GM12878 (cell line): ENCODE measurements around the gene MT3. TPM values are rescaled to one million over a fixed set of nuclear protein-coding genes. Genes with fewer than 3 reads are reported as not detected.

Experiments used
- BACH1 ChIP-seq: fragments of 450-650 bp; IDR thresholded peaks from 2 replicates; pipeline ENCODE4 v1.6.1; 2017; ENCODE audit warnings: mild to moderate bottlenecking, borderline replicate concordance
- BCLAF1 ChIP-seq: fragments of 450-650 bp; IDR thresholded peaks from 2 replicates; pipeline ENCODE4 v1.6.1; 2017; ENCODE audit warnings: antibody characterized with exemption, mild to moderate bottlenecking, moderate library complexity
- BHLHE40 ChIP-seq, 2 experiments: fragments of 450-650 bp in 1 of 2; IDR thresholded peaks; 2 replicates each; pipeline ENCODE4 v1.6.1; 2011 to 2017; ENCODE audit warnings: low read depth in 2 of 2, borderline replicate concordance in 1 of 2, improper control_type of control experiment in 1 of 2, low read length in 1 of 2, mild to moderate bottlenecking in 1 of 2
- CHD1 ChIP-seq: IDR thresholded peaks from 2 replicates; pipeline ENCODE4 v1.6.1; 2012; ENCODE audit warnings: low read depth, low read length, improper control_type of control experiment
- CHD4 ChIP-seq: fragments of 200-600 bp; sonication (generic); IDR thresholded peaks from 2 replicates; pipeline ENCODE4 v1.6.1; 2016; ENCODE audit warnings: mild to moderate bottlenecking
- EED ChIP-seq: sonication (generic); IDR thresholded peaks from 2 replicates; pipeline ENCODE4 v1.6.1; 2016; ENCODE audit warnings: antibody characterized with exemption, low read depth
- GABPA ChIP-seq: IDR thresholded peaks from 2 replicates; pipeline ENCODE4 v1.6.1; 2014; ENCODE audit warnings: antibody characterized with exemption, low read depth, mild to moderate bottlenecking, inconsistent platforms
- HDGF ChIP-seq: fragments of 450-650 bp; IDR thresholded peaks from 2 replicates; pipeline ENCODE4 v1.6.1; 2016; ENCODE audit warnings: antibody characterized with exemption
- MTA3 ChIP-seq: IDR thresholded peaks from 2 replicates; pipeline ENCODE4 v1.6.1; 2012; ENCODE audit warnings: low read length, inconsistent platforms, borderline replicate concordance
- NFIC ChIP-seq: IDR thresholded peaks from 2 replicates; pipeline ENCODE4 v1.6.1; 2012; ENCODE audit warnings: low read depth, mild to moderate bottlenecking, inconsistent platforms, low read length, moderate library complexity
- NRF1 ChIP-seq: conservative IDR thresholded peaks from 2 replicates; pipeline ENCODE4 v1.6.1; 2011; ENCODE audit warnings: mild to moderate bottlenecking, low read depth, low read length, improper control_type of control experiment
- PKNOX1 ChIP-seq: fragments of 450-650 bp; IDR thresholded peaks from 2 replicates; pipeline ENCODE4 v1.6.1; 2016; ENCODE audit warnings: mild to moderate bottlenecking
- POLR2AphosphoS5 ChIP-seq: IDR thresholded peaks from 2 replicates; pipeline ENCODE4 v1.6.1; 2011; ENCODE audit warnings: mild to moderate bottlenecking, low read length, inconsistent platforms
- SMAD5 ChIP-seq: IDR thresholded peaks from 2 replicates; pipeline ENCODE4 v1.6.1; 2016; ENCODE audit warnings: antibody characterized with exemption, low read depth
- SMC3 ChIP-seq: IDR thresholded peaks from 2 replicates; pipeline ENCODE4 v1.6.1; 2011; ENCODE audit warnings: low read length, improper control_type of control experiment, borderline replicate concordance
- TAF1 ChIP-seq: IDR thresholded peaks from 2 replicates; pipeline ENCODE4 v1.6.1; 2011; ENCODE audit warnings: mild to moderate bottlenecking, low read depth, low read length, borderline replicate concordance
- ZNF274 ChIP-seq: IDR thresholded peaks from one replicate; pipeline ENCODE4 v1.8.0; 2011; ENCODE audit not compliant: insufficient read length, insufficient read depth
- polyA plus RNA-seq, 11 experiments: library from polyadenylated mRNA; depleted of rRNA in 4 of 11; unstranded in 6 of 11; stranded (reverse) in 5 of 11; fragments of >200 nt; fragmentation: Nextera tagmentation in 4 of 11; fragmentation: Illumina TruSeq in 1 of 11; extraction: Ambion mirVana in 4 of 11; extraction: Trizol in 1 of 11; gene quantifications; 1 replicate in 1 of 11; 2 replicates in 10 of 11; pipeline versions ENCODE4 v1.2.1 to v1.2.3, GENCODE V29; 2011 to 2016; ENCODE audit warnings: inconsistent platforms in 2 of 11, missing spikeins in 2 of 11, low read depth in 1 of 11
- total RNA-seq, 4 experiments: library from RNA; depleted of rRNA in 3 of 4; stranded (reverse); fragments of >200 nt in 3 of 4; fragmentation: Illumina TruSeq in 1 of 4; extraction: Trizol in 1 of 4; gene quantifications; 2 replicates each; pipeline versions ENCODE4 v1.2.1 to v1.2.3, GENCODE V29; 2013 to 2021
- TF ChIP-seq, protein P1 (sequence below): fragments of 150-350 bp; IDR thresholded peaks from 2 replicates; pipeline ENCODE4 v1.6.1; 2016; ENCODE audit warnings: low read depth, low read length
- TF ChIP-seq, protein P2 (sequence below): fragments of 450-650 bp; IDR thresholded peaks from 2 replicates; pipeline ENCODE4 v1.6.1; 2017; ENCODE audit warnings: mild to moderate bottlenecking, moderate library complexity

The MT3 gene
- total and polyA plus RNA-seq, 10 of the 15 experiments (the other 5 are each of a cell fraction or from before 2014, with no cell fraction given) = 0.41 TPM; not detected in 9

- TF ChIP-seq BHLHE40 (IDR thresholded peaks at IDR 0.05; ENCODE audit: borderline replicate concordance in 1 of 2, low read depth in 2 of 2, low read length in 1 of 2) (peak; percentile 20 to 53; a peak in 2 of 4 replicates), BACH1 (peak; percentile 55; the same call in 1 of the 2 replicates), BCLAF1 (no peak), CHD4 (no peak), CHD1 (no peak), TAF1 (0 out of 2 replicates have a peak, but pooled peaks have one; percentile 15), SMAD5 (no peak), SMC3 (0 out of 2 replicates have a peak, but pooled peaks have one; percentile 12), EED (peak; percentile 51), GABPA (peak; percentile 45; the same call in 1 of the 2 replicates), PKNOX1 (peak; percentile 72), MTA3 (peak; percentile 45; the same call in 1 of the 2 replicates), ZNF274 (no peak), NRF1 (no peak), HDGF (peak; percentile 64; the same call in 1 of the 2 replicates), NFIC (0 out of 2 replicates have a peak, but pooled peaks have one; percentile 38), POLR2AphosphoS5 (0 out of 2 replicates have a peak, but pooled peaks have one; percentile 10)
- TF ChIP-seq, protein P1, sequence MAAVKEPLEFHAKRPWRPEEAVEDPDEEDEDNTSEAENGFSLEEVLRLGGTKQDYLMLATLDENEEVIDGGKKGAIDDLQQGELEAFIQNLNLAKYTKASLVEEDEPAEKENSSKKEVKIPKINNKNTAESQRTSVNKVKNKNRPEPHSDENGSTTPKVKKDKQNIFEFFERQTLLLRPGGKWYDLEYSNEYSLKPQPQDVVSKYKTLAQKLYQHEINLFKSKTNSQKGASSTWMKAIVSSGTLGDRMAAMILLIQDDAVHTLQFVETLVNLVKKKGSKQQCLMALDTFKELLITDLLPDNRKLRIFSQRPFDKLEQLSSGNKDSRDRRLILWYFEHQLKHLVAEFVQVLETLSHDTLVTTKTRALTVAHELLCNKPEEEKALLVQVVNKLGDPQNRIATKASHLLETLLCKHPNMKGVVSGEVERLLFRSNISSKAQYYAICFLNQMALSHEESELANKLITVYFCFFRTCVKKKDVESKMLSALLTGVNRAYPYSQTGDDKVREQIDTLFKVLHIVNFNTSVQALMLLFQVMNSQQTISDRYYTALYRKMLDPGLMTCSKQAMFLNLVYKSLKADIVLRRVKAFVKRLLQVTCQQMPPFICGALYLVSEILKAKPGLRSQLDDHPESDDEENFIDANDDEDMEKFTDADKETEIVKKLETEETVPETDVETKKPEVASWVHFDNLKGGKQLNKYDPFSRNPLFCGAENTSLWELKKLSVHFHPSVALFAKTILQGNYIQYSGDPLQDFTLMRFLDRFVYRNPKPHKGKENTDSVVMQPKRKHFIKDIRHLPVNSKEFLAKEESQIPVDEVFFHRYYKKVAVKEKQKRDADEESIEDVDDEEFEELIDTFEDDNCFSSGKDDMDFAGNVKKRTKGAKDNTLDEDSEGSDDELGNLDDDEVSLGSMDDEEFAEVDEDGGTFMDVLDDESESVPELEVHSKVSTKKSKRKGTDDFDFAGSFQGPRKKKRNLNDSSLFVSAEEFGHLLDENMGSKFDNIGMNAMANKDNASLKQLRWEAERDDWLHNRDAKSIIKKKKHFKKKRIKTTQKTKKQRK = no peak
- TF ChIP-seq, protein P2, sequence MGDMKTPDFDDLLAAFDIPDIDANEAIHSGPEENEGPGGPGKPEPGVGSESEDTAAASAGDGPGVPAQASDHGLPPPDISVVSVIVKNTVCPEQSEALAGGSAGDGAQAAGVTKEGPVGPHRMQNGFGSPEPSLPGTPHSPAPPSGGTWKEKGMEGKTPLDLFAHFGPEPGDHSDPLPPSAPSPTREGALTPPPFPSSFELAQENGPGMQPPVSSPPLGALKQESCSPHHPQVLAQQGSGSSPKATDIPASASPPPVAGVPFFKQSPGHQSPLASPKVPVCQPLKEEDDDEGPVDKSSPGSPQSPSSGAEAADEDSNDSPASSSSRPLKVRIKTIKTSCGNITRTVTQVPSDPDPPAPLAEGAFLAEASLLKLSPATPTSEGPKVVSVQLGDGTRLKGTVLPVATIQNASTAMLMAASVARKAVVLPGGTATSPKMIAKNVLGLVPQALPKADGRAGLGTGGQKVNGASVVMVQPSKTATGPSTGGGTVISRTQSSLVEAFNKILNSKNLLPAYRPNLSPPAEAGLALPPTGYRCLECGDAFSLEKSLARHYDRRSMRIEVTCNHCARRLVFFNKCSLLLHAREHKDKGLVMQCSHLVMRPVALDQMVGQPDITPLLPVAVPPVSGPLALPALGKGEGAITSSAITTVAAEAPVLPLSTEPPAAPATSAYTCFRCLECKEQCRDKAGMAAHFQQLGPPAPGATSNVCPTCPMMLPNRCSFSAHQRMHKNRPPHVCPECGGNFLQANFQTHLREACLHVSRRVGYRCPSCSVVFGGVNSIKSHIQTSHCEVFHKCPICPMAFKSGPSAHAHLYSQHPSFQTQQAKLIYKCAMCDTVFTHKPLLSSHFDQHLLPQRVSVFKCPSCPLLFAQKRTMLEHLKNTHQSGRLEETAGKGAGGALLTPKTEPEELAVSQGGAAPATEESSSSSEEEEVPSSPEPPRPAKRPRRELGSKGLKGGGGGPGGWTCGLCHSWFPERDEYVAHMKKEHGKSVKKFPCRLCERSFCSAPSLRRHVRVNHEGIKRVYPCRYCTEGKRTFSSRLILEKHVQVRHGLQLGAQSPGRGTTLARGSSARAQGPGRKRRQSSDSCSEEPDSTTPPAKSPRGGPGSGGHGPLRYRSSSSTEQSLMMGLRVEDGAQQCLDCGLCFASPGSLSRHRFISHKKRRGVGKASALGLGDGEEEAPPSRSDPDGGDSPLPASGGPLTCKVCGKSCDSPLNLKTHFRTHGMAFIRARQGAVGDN = peak; percentile 56
Measured at GRCh38 chr16:56610017-56610608, 20.8 kb downstream of the MT3 start (continued).
